MM.1S (cell line): ENCODE results near the gene TPD52L1.

Source experiments
- CTCF ChIP-seq: fragments of 300-600 bp; sonication (generic); IDR thresholded peaks from 2 replicates; pipeline ENCODE4 v1.5.1; 2016; ENCODE audit warnings: antibody characterized with exemption, low read length, mixed read lengths
- EZH2phosphoT487 ChIP-seq: fragments of 300-600 bp; sonication (generic); IDR thresholded peaks from 2 replicates; pipeline ENCODE4 v1.6.1; 2018; ENCODE audit warnings: antibody characterized with exemption, low read length

GRCh38 chr6:125224231-125224861, 70.8 kb downstream of the TPD52L1 start:
- no peak for TF ChIP-seq CTCF
- TF ChIP-seq EZH2phosphoT487 = no peak
